Ishikawa (cell line): ENCODE results near the gene SLC9C2.

Source experiments
- EP300 ChIP-seq: IDR thresholded peaks from 2 replicates; pipeline ENCODE4 v1.6.1; 2012; ENCODE audit warnings: borderline replicate concordance
- RAD21 ChIP-seq: IDR thresholded peaks from 2 replicates; pipeline ENCODE4 v1.6.1; 2012; ENCODE audit warnings: low read depth
- TCF12 ChIP-seq: IDR thresholded peaks from 2 replicates; pipeline ENCODE4 v1.6.1; 2012; ENCODE audit warnings: low read depth

- TF ChIP-seq RAD21 (no peak), EP300 (no peak), TCF12 (no peak)
Observed at GRCh38 chr1:173495609-173496267, 107.1 kb downstream of the SLC9C2 start.
